ENCODE results near the gene ZNF343.
"Not testable (repeated sequence)": the region's sequence is repeated elsewhere in the genome, so short reads cannot be mapped to it uniquely, and the experiment has no call there.

Gene ZNF343

GRCh38 chr20:2528671-2529271 is 20.1 kb upstream of the ZNF343 start:
- H3K27ac ChIP-seq = no peak overlapping the region
- TF ChIP-seq CTCF (IDR thresholded peaks at IDR 0.05) = no peak
- no peak for DNase-seq (ENCODE audit: low spot score)

GRCh38 chr20:2527762-2528161 is 19.0 kb upstream of the ZNF343 start:
- no peak for TF ChIP-seq CTCF (IDR thresholded peaks at IDR 0.05)
- Histone ChIP-seq H3K4me3 (no peak overlapping the region), H3K27ac (no peak overlapping the region)
- DNase-seq (ENCODE audit: low spot score) = no peak

More at GRCh38 chr20:2528671-2529271, 20.1 kb upstream of the ZNF343 start:
- H3K4me3 ChIP-seq = no peak overlapping the region

- H3K27ac ChIP-seq; DNase-seq (ENCODE audit: low spot score); H3K4me3 ChIP-seq: not testable (repeated sequence)
These were observed 17.5 kb upstream of the ZNF343 start for GRCh38 chr20:2526218-2526583.

GRCh38 chr20:2524709-2525506 is 16.2 kb upstream of the ZNF343 start:
- Histone ChIP-seq H3K27ac (peak overlapping the region; percentile 88 to 90), H3K4me3 (peak overlapping the region; percentile 80)
- TF ChIP-seq CTCF (IDR thresholded peaks at IDR 0.05) = peak; percentile 8
- DNase-seq (ENCODE audit: low spot score) = peak; percentile 80

- peak; percentile 90 for DNase-seq (ENCODE audit: low spot score)
- peak overlapping the region; percentile 80 for H3K4me3 ChIP-seq
- peak; percentile 92 for TF ChIP-seq CTCF (IDR thresholded peaks at IDR 0.05)
- peak overlapping the region; percentile 88 to 90 for H3K27ac ChIP-seq
These were observed 15.4 kb upstream of the ZNF343 start for GRCh38 chr20:2523919-2524708.

GRCh38 chr20:2522826-2523429 is 14.2 kb upstream of the ZNF343 start:
- not testable (repeated sequence) for H3K27ac ChIP-seq; H3K4me3 ChIP-seq; DNase-seq (ENCODE audit: low spot score)

GRCh38 chr20:2521369-2522305 is 12.9 kb upstream of the ZNF343 start:
- DNase-seq (ENCODE audit: low spot score) = no peak
- H3K4me3 ChIP-seq = no peak overlapping the region
- no peak overlapping the region for H3K27ac ChIP-seq
- peak; percentile 79 for TF ChIP-seq CTCF (IDR thresholded peaks at IDR 0.05)
